Measurements from ENCODE around the gene FOXD2. TPM values are rescaled to one million over a fixed set of nuclear protein-coding genes. Genes with fewer than 3 reads are reported as not detected.

The FOXD2 gene
- total and polyA plus RNA-seq, 11 donors: 0.01 to 0.14 (median 0.08) TPM; not detected in 4

GRCh38 chr1:47479664-47480063 lies 41.8 kb downstream of the FOXD2 start:
- DNase-seq (no peak), ATAC-seq (no peak)
- intact Hi-C loops (cut with DNase I): no loop called here
- TF ChIP-seq POLR2A (IDR thresholded peaks at IDR 0.05): no peak
- no peak for TF ChIP-seq CTCF (IDR thresholded peaks at IDR 0.05)
- no peak overlapping the region for H3K27ac ChIP-seq
- peaks cover 0 to 5% (median 0%) of the 10 kb centered on the region in 12 donors for H3K9me3 ChIP-seq
- WGBS, 4 donors: 68 to 92% (median 83%) methylated on average over 6 of the region's 6 CpGs
- H3K4me3 ChIP-seq: no peak overlapping the region
- H3K4me1 ChIP-seq: no peaks in the 10 kb centered on the region
- H3K36me3 ChIP-seq: no peaks in the 10 kb centered on the region
- H3K27me3 ChIP-seq: peaks cover 0 to 7% (median 0%) of the 10 kb centered on the region in 9 donors

GRCh38 chr1:47481936-47482335 lies 44.1 kb downstream of the FOXD2 start:
- Histone ChIP-seq H3K4me3 (no peak overlapping the region), H3K27me3 (peaks cover 0 to 6% (median 0%) of the 10 kb centered on the region in 9 donors), H3K9me3 (peaks cover 0 to 4% (median 0%) of the 10 kb centered on the region in 12 donors), H3K27ac (no peak overlapping the region), H3K4me1 (no peaks in the 10 kb centered on the region), H3K36me3 (no peaks in the 10 kb centered on the region)
- WGBS, 4 donors: 88 to 95% (median 89%) methylated on average over 3 of the region's 3 CpGs
- intact Hi-C loops (cut with DNase I): no loop called here
- no peak for TF ChIP-seq CTCF (IDR thresholded peaks at IDR 0.05)
- no peak for TF ChIP-seq POLR2A (IDR thresholded peaks at IDR 0.05)
- ATAC-seq: no peak
- no peak for DNase-seq

GRCh38 chr1:47482786-47483185 lies 44.9 kb downstream of the FOXD2 start:
- intact Hi-C loops (cut with DNase I): no loop called here

GRCh38 chr1:47483651-47484050 lies 45.8 kb downstream of the FOXD2 start:
- Histone ChIP-seq H3K27me3 (peaks cover 0 to 14% (median 0%) of the 10 kb centered on the region in 9 donors), H3K27ac (no peak overlapping the region), H3K4me1 (no peaks in the 10 kb centered on the region), H3K36me3 (no peaks in the 10 kb centered on the region), H3K9me3 (no peaks in the 10 kb centered on the region), H3K4me3 (no peak overlapping the region)
- no peak for DNase-seq
- ATAC-seq: no peak
- intact Hi-C loops (cut with DNase I): no loop called here
- TF ChIP-seq POLR2A (IDR thresholded peaks at IDR 0.05) (no peak), CTCF (IDR thresholded peaks at IDR 0.05) (no peak)
- 72 to 85% (median 81%) methylated on average over 5 of the region's 5 CpGs for WGBS, 4 donors

More at GRCh38 chr1:47482786-47483185, 44.9 kb downstream of the FOXD2 start:
- H3K27me3 ChIP-seq: peaks cover 0 to 8% (median 0%) of the 10 kb centered on the region in 9 donors
- ATAC-seq (no peak), DNase-seq (no peak)
- TF ChIP-seq CTCF (IDR thresholded peaks at IDR 0.05) (no peak), POLR2A (IDR thresholded peaks at IDR 0.05) (no peak)
- H3K36me3 ChIP-seq: no peaks in the 10 kb centered on the region
- H3K9me3 ChIP-seq: no peaks in the 10 kb centered on the region
- H3K4me1 ChIP-seq: no peaks in the 10 kb centered on the region
- WGBS, 4 donors: 18 to 63% (median 52%) methylated on average over 1 of the region's 1 CpG
- H3K4me3 ChIP-seq: no peak overlapping the region
- H3K27ac ChIP-seq: no peak overlapping the region
